Upper lobe of right lung (tissue), 1 donor: ENCODE measurements around the gene CMSS1. TPM values are rescaled to one million over a fixed set of nuclear protein-coding genes. Genes with fewer than 3 reads are reported as not detected.
A peak's percentile ranks its signal among the peaks of the same experiment; 100 is the strongest.

Source experiments
- ATAC-seq: fragments of 200-7000 bp; cut with Tn5 transposase; one replicate; pipeline ENCODE4 v1.9.1; 2020; ENCODE audit warnings: mild to moderate bottlenecking, moderate library complexity
- DNase-seq: peaks from one replicate; pipeline ENCODE4 v3.0.0-alpha.2; 2020
- H3K27ac ChIP-seq: fragments of 200-600 bp; one replicate; pipeline ENCODE4 v1.8.0; 2022
- H3K27me3 ChIP-seq: fragments of 200-600 bp; one replicate; pipeline ENCODE4 v1.8.0; 2022; ENCODE audit warnings: mild to moderate bottlenecking
- H3K36me3 ChIP-seq: fragments of 200-600 bp; one replicate; pipeline ENCODE4 v1.8.0; 2022
- H3K4me1 ChIP-seq: fragments of 200-600 bp; one replicate; pipeline ENCODE4 v1.8.0; 2022
- H3K4me3 ChIP-seq: fragments of 200-600 bp; one replicate; pipeline ENCODE4 v1.8.0; 2022; ENCODE audit warnings: mild to moderate bottlenecking
- H3K9me3 ChIP-seq: fragments of 200-600 bp; one replicate; pipeline ENCODE4 v1.8.0; 2022
- CTCF ChIP-seq: fragments of 200-600 bp; IDR thresholded peaks from one replicate; pipeline ENCODE4 v1.8.0; 2022; ENCODE audit warnings: antibody characterized with exemption
- intact Hi-C: fragments of 100-400 bp; cut with DNase I; formaldehyde crosslinking; loops from one replicate; pipeline ENCODE4 v1.11.0; 2022
- total RNA-seq: library from RNA; stranded (reverse); fragmentation: NEBNext Ultra II Directional; extraction: Animal tissue kit (Norgen Biotek cat#: 25700); gene quantifications from one replicate; pipeline ENCODE4 v1.2.1, GENCODE V29; 2021
- donor health status: DM: no; HTN: yes; CAD: no; lungs with severe emphysema.

Gene CMSS1
- total RNA-seq, 1 donor from 2014 or later: 20.6 TPM

- H3K4me3 ChIP-seq: no peak overlapping the region
- intact Hi-C loops: no loop called here
- peaks cover 6% of the 10 kb centered on the region for H3K4me1 ChIP-seq
- no peaks in the 10 kb centered on the region for H3K36me3 ChIP-seq
- H3K27ac ChIP-seq: no peak overlapping the region
- H3K27me3 ChIP-seq: no peaks in the 10 kb centered on the region
- no peak for ATAC-seq
- no peaks in the 10 kb centered on the region for H3K9me3 ChIP-seq
- no peak for TF ChIP-seq CTCF
- no peak for DNase-seq
Measured at GRCh38 chr3:100030914-100031425, 213.3 kb downstream of the CMSS1 start.

- Histone ChIP-seq H3K27me3 (no peaks in the 10 kb centered on the region), H3K27ac (no peak overlapping the region), H3K4me3 (no peak overlapping the region), H3K36me3 (no peaks in the 10 kb centered on the region), H3K4me1 (peaks cover 6% of the 10 kb centered on the region), H3K9me3 (no peaks in the 10 kb centered on the region)
- DNase-seq (no peak), ATAC-seq (no peak)
- intact Hi-C loops: no loop called here
- TF ChIP-seq CTCF: no peak
Measured at GRCh38 chr3:100032243-100032642, 214.6 kb downstream of the CMSS1 start.

GRCh38 chr3:100033184-100033583 is 215.5 kb downstream of the CMSS1 start:
- Histone ChIP-seq H3K27me3 (no peaks in the 10 kb centered on the region), H3K36me3 (no peaks in the 10 kb centered on the region), H3K4me3 (no peak overlapping the region), H3K27ac (no peak overlapping the region), H3K4me1 (peaks cover 6% of the 10 kb centered on the region), H3K9me3 (no peaks in the 10 kb centered on the region)
- no peak for DNase-seq
- intact Hi-C loops: no loop called here
- no peak for TF ChIP-seq CTCF
- no peak for ATAC-seq

GRCh38 chr3:100033903-100034471 is 216.3 kb downstream of the CMSS1 start:
- Histone ChIP-seq H3K36me3 (no peaks in the 10 kb centered on the region), H3K27me3 (no peaks in the 10 kb centered on the region), H3K27ac (no peak overlapping the region), H3K4me1 (peaks cover 6% of the 10 kb centered on the region), H3K4me3 (no peak overlapping the region), H3K9me3 (no peaks in the 10 kb centered on the region)
- ATAC-seq (no peak), DNase-seq (no peak)
- no peak for TF ChIP-seq CTCF
- intact Hi-C loops: no loop called here

- no peak for DNase-seq
- Histone ChIP-seq H3K27me3 (no peaks in the 10 kb centered on the region), H3K4me3 (no peak overlapping the region), H3K36me3 (no peaks in the 10 kb centered on the region), H3K4me1 (peaks cover 33% of the 10 kb centered on the region), H3K27ac (no peak overlapping the region), H3K9me3 (no peaks in the 10 kb centered on the region)
- intact Hi-C loops: no loop called here
- peak; percentile 60 for ATAC-seq
- TF ChIP-seq CTCF: no peak
Measured at GRCh38 chr3:100039075-100039474, 221.4 kb downstream of the CMSS1 start.
